IMR-90 (cell line): ENCODE measurements around the gene MMP20. TPM values are rescaled to one million over a fixed set of nuclear protein-coding genes. Genes with fewer than 3 reads are reported as not detected.

ENCODE experiments used
- ATAC-seq: fragments of 200-7000 bp; cut with Tn5 transposase; 2 replicates; pipeline ENCODE4 v1.9.1; 2020; ENCODE audit warnings: low read depth, mild to moderate bottlenecking, moderate library complexity
- BruUV-seq: library from RNA; stranded (reverse); fragments of 400-500 nt; replicated peaks from 2 replicates; lab custom pipeline; 2021; lab: Mats Ljungman, UMichigan
- CTCF ChIA-PET: fragments of 300-600 bp; formaldehyde crosslinking; extraction: SDS; loops from one replicate; lab custom pipeline; 2021; ENCODE audit warnings: antibody characterized with exemption; lab: Yijun Ruan, JAX
- POLR2A ChIA-PET: fragments of 300-600 bp; sonication (Branson Sonifier 250); formaldehyde crosslinking; loops from one replicate; lab custom pipeline; 2022; ENCODE audit warnings: antibody characterized with exemption; ENCODE audit not compliant: unreplicated experiment; lab: Charles Lee
- DNase-seq: peaks from one replicate; pipeline ENCODE4 v3.0.0; 2013
- H2AFZ ChIP-seq: replicated peaks from 2 replicates; pipeline ENCODE3; 2013; ENCODE audit warnings: low read length, mild to moderate bottlenecking; ENCODE audit not compliant: poor library complexity
- H2AK5ac ChIP-seq: 2 replicates; pipeline ENCODE4 v1.6.1; 2013; ENCODE audit warnings: low read depth, low read length, inconsistent platforms
- H2AK9ac ChIP-seq: replicated peaks from 2 replicates; pipeline ENCODE3; 2013; ENCODE audit warnings: mild to moderate bottlenecking, low read depth, low read length, moderate library complexity; ENCODE audit not compliant: poor library complexity
- H2BK120ac ChIP-seq: 2 replicates; pipeline ENCODE4 v1.6.1; 2013; ENCODE audit warnings: low read depth, low read length, inconsistent platforms
- H2BK15ac ChIP-seq: 3 replicates; pipeline ENCODE4 v1.6.1; 2013; ENCODE audit warnings: low read depth, low read length, inconsistent platforms
- H2BK20ac ChIP-seq: 2 replicates; pipeline ENCODE4 v1.6.1; 2013; ENCODE audit warnings: low read depth, mild to moderate bottlenecking, inconsistent platforms, low read length, moderate library complexity
- H2BK5ac ChIP-seq: 2 replicates; pipeline ENCODE4 v1.6.1; 2013; ENCODE audit warnings: mild to moderate bottlenecking, low read depth, low read length, inconsistent platforms; ENCODE audit not compliant: poor library complexity, severe bottlenecking
- H3K14ac ChIP-seq: replicated peaks from 2 replicates; pipeline ENCODE4 v1.6.1; 2013; ENCODE audit warnings: low read depth, low read length, inconsistent platforms
- H3K18ac ChIP-seq: 2 replicates; pipeline ENCODE4 v1.6.1; 2013; ENCODE audit warnings: low read depth, low read length, control low read depth
- H3K23ac ChIP-seq: 2 replicates; pipeline ENCODE4 v1.6.1; 2013; ENCODE audit warnings: low read depth, low read length, inconsistent platforms
- H3K27ac ChIP-seq: 2 replicates; pipeline ENCODE4 v1.5.1; 2013; ENCODE audit warnings: mild to moderate bottlenecking, control low read depth, low read length; ENCODE audit not compliant: insufficient read depth
- H3K27me3 ChIP-seq: 2 replicates; pipeline ENCODE4 v1.6.1; 2013; ENCODE audit warnings: low read length; ENCODE audit not compliant: control insufficient read depth, insufficient read depth
- H3K36me3 ChIP-seq: 2 replicates; pipeline ENCODE4 v1.6.1; 2013; ENCODE audit warnings: low read length, mixed read lengths; ENCODE audit not compliant: control insufficient read depth, insufficient read depth
- H3K4ac ChIP-seq: 2 replicates; pipeline ENCODE4 v1.6.1; 2013; ENCODE audit warnings: low read depth, low read length, inconsistent platforms
- H3K4me1 ChIP-seq: 2 replicates; pipeline ENCODE4 v1.6.1; 2013; ENCODE audit warnings: low read length, mixed read lengths; ENCODE audit not compliant: control insufficient read depth, insufficient read depth
- H3K4me2 ChIP-seq: 2 replicates; pipeline ENCODE4 v1.6.1; 2013; ENCODE audit warnings: low read depth, mild to moderate bottlenecking, control low read depth, low read length, moderate library complexity
- H3K4me3 ChIP-seq: 2 replicates; pipeline ENCODE4 v1.5.1; 2013; ENCODE audit warnings: low read depth, mild to moderate bottlenecking, control low read depth, low read length, moderate library complexity; ENCODE audit not compliant: insufficient read depth
- H3K56ac ChIP-seq: 2 replicates; pipeline ENCODE4 v1.6.1; 2013; ENCODE audit warnings: low read length, inconsistent platforms; ENCODE audit not compliant: insufficient read depth; ENCODE audit errors: extremely low read depth
- H3K79me1 ChIP-seq, 2 experiments: 2 replicates each; pipeline ENCODE4 v1.6.1; 2013; ENCODE audit warnings: low read length in 2 of 2, inconsistent platforms in 1 of 2, low read depth in 1 of 2
- H3K9ac ChIP-seq: 2 replicates; pipeline ENCODE4 v1.6.1; 2013; ENCODE audit warnings: low read depth, low read length, control low read depth
- H3K9me1 ChIP-seq: 2 replicates; pipeline ENCODE4 v1.6.1; 2013; ENCODE audit warnings: low read length, inconsistent platforms; ENCODE audit not compliant: insufficient read depth
- H3K9me3 ChIP-seq: 2 replicates; pipeline ENCODE4 v1.6.1; 2013; ENCODE audit warnings: low read length; ENCODE audit not compliant: control insufficient read depth, insufficient read depth
- H4K20me1 ChIP-seq: 2 replicates; pipeline ENCODE4 v1.6.1; 2013; ENCODE audit warnings: low read length, inconsistent platforms; ENCODE audit not compliant: insufficient read depth
- H4K5ac ChIP-seq: 2 replicates; pipeline ENCODE4 v1.6.1; 2013; ENCODE audit warnings: mild to moderate bottlenecking, low read depth, low read length, control low read depth
- H4K8ac ChIP-seq, 2 experiments: 2 replicates each; pipeline ENCODE4 v1.6.1; 2013; ENCODE audit warnings: low read depth in 2 of 2, low read length in 2 of 2, control low read depth in 1 of 2, inconsistent platforms in 1 of 2
- H4K91ac ChIP-seq: 2 replicates; pipeline ENCODE4 v1.6.1; 2013; ENCODE audit warnings: low read depth, low read length, inconsistent platforms; ENCODE audit not compliant: insufficient read depth
- CTCF ChIP-seq: conservative IDR thresholded peaks from 2 replicates; pipeline ENCODE4 v1.5.1; 2012; ENCODE audit warnings: mild to moderate bottlenecking, low read depth, low read length, improper control_type of control experiment
- MAZ ChIP-seq: IDR thresholded peaks from 2 replicates; pipeline ENCODE4 v1.6.1; 2012; ENCODE audit warnings: low read depth, mild to moderate bottlenecking, low read length, improper control_type of control experiment, moderate library complexity, borderline replicate concordance
- POLR2A ChIP-seq: IDR thresholded peaks from 2 replicates; pipeline ENCODE4 v1.6.1; 2012; ENCODE audit warnings: mild to moderate bottlenecking, low read depth, low read length
- RAD21 ChIP-seq: IDR thresholded peaks from 2 replicates; pipeline ENCODE4 v1.6.1; 2012; ENCODE audit warnings: low read length, improper control_type of control experiment
- SMC3 ChIP-seq: fragments of 150-350 bp; IDR thresholded peaks from 2 replicates; pipeline ENCODE4 v1.6.1; 2016; ENCODE audit warnings: low read depth, mild to moderate bottlenecking, antibody characterized with exemption, low read length, moderate library complexity
- WGBS, 2 experiments: methylation state at CpG; one replicate each; pipeline versions ENCODE4 v1.1.5 to v1.1.7; 2013; ENCODE audit warnings: missing lambda C conversion rate in 2 of 2; ENCODE audit not compliant: insufficient read length in 1 of 2; ENCODE audit errors: extremely low coverage in 2 of 2; 5-methylcytosine and 5-hydroxymethylcytosine counted together
- dilution Hi-C: fragments of 300-500 bp; cut with HindIII; formaldehyde crosslinking; loops from one replicate; pipeline ENCODE4 v1.14.3; 2018; ENCODE audit warnings: low sequenced_read_pairs; ENCODE audit not compliant: unreplicated experiment
- in situ Hi-C: fragments of 300-500 bp; cut with MboI; formaldehyde crosslinking; loops from 3 replicates; pipeline ENCODE4 v1.14.3; 2019; ENCODE audit warnings: low sequenced_read_pairs, inconsistent platforms, mixed read lengths
- intact Hi-C: fragments of 100-400 bp; cut with micrococcal nuclease; formaldehyde crosslinking; loops from 2 replicates; pipeline ENCODE4 v1.10.0; 2022
- polyA plus RNA-seq, 3 experiments: library from polyadenylated mRNA; depleted of rRNA; stranded (reverse); fragments of >200 nt; gene quantifications; 2 replicates each; pipeline ENCODE4 v1.2.3, GENCODE V29; 2012; ENCODE audit warnings: low replicate concordance in 1 of 3
- total RNA-seq: library from RNA; depleted of rRNA; stranded (reverse); fragments of >200 nt; gene quantifications from 2 replicates; pipeline ENCODE4 v1.2.3, GENCODE V29; 2012

Gene MMP20
- total and polyA plus RNA-seq, 2 of the 4 experiments (the other 2 are of a cell fraction): not detected

GRCh38 chr11:102666331-102666957 lies 41.3 kb upstream of the MMP20 start:
- no peak overlapping the region for H2BK120ac ChIP-seq
- no peak overlapping the region for H4K8ac ChIP-seq
- WGBS, 2 experiments: no CpG with 5 or more reads among the region's 4 CpGs
- H3K9me1 ChIP-seq: 0 out of 2 replicates have a peak, but pooled peaks cover 4% of the 10 kb centered on the region
- in situ Hi-C loops (no loop called here), dilution Hi-C loops (no loop called here), intact Hi-C loops (loop anchor here (1.0 to 5.0 kb wide), 5 partner anchors 74 to 378 kb away; no protein-coding TSS in a partner anchor)
- TF ChIP-seq MAZ (no peak), SMC3 (peak; percentile 90), POLR2A (0 out of 2 replicates have a peak, but pooled peaks have one; percentile 27), RAD21 (peak; percentile 94), CTCF (peak; percentile 92)
- no peak overlapping the region for H2BK5ac ChIP-seq
- no peak overlapping the region for H2AK9ac ChIP-seq
- H2BK20ac ChIP-seq: no peak overlapping the region
- ChIA-PET POLR2A (no interaction called here), CTCF (interaction anchor here (0.6 to 1.6 kb wide), 18 partner anchors 11 to 938 kb away, joined by 3 to 8 read pairs (median 3); no protein-coding TSS in a partner anchor)
- no peak overlapping the region for H4K91ac ChIP-seq
- no peak overlapping the region for H2AFZ ChIP-seq
- no TSS peak for BruUV-seq
- H3K4ac ChIP-seq: no peak overlapping the region
- ATAC-seq (peak; percentile 95), DNase-seq (peak; percentile 60)
- H3K4me3 ChIP-seq: no peak overlapping the region
- no peaks in the 10 kb centered on the region for H3K36me3 ChIP-seq
- H3K79me1 ChIP-seq: no peaks in the 10 kb centered on the region
- H3K18ac ChIP-seq: no peak overlapping the region
- H3K56ac ChIP-seq: no peak overlapping the region
- no peak overlapping the region for H3K9ac ChIP-seq
- no peaks in the 10 kb centered on the region for H3K9me3 ChIP-seq
- no peaks in the 10 kb centered on the region for H3K4me1 ChIP-seq
- 0 out of 2 replicates have a peak overlapping the region, but pooled peaks have one; percentile 42 for H3K4me2 ChIP-seq
- peaks cover 3% of the 10 kb centered on the region; the same call in 1 of the 2 replicates for H3K27me3 ChIP-seq
- H4K20me1 ChIP-seq: no peaks in the 10 kb centered on the region
- H3K14ac ChIP-seq: no peak overlapping the region
- H3K23ac ChIP-seq: no peak overlapping the region
- H2BK15ac ChIP-seq: no peak overlapping the region
- H2AK5ac ChIP-seq: no peak overlapping the region
- H4K5ac ChIP-seq: no peak overlapping the region
- H3K27ac ChIP-seq: no peak overlapping the region
